ENCODE measurements around the gene CCDC91. TPM values are rescaled to one million over a fixed set of nuclear protein-coding genes. Genes with fewer than 3 reads are reported as not detected.

The CCDC91 gene
- total RNA-seq, 1 experiment from 2014 or later = 15.7 TPM

- CTCF ChIA-PET = no interaction called here
- DNase-seq (ENCODE audit: low spot score) = no peak
Measured at GRCh38 chr12:28550757-28551704, 360.8 kb downstream of the CCDC91 start.

DNA sequence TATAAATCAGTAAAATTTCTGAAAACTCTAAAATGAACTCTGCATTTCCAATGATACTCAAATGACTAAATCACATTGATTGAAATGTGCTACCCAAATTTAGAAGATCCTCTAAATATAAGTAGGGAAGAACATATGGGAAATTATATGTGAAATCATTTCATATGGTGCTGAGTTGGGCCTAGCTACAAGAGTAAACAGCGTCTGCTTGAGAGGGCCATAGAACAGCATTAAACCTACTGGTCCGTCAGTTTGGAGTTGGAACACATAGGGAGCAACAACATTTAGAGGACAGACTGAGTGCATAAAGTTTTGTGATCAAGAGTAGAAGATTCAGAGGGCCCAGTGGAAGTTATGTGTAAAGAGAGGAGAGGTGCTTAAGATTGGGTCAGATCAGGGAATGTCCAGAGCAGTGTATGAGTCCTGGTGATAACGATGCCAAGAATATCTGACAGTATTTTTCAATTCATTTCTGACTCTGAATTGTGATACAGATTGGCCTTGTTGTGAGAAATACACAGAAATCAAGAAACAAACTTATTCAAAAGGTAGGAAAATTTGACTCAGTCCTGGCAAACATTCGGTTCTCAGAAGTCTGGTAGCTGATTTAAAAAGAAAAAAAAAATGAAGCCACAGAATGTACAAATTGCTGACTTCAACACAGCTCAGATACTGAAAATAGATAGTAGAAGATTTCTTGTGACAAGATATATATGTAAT, 362.2 kb downstream of the CCDC91 start:
- H3K4me1 Mint-ChIP-seq = peaks cover 24% of the 10 kb centered on the region

More at GRCh38 chr12:28550757-28551704, 360.8 kb downstream of the CCDC91 start:
- Mint-ChIP-seq H3K27me3 (ENCODE audit: low read depth) (no peaks in the 10 kb centered on the region), H3K36me3 (no peaks in the 10 kb centered on the region), H3K27ac (no peak overlapping the region), H3K4me3 (no peak overlapping the region), H3K9me3 (no peaks in the 10 kb centered on the region), H3K4me1 (peaks cover 24% of the 10 kb centered on the region)
- POLR2A ChIA-PET = no interaction called here
- no peak for ATAC-seq
- TF ChIP-seq, protein P1, sequence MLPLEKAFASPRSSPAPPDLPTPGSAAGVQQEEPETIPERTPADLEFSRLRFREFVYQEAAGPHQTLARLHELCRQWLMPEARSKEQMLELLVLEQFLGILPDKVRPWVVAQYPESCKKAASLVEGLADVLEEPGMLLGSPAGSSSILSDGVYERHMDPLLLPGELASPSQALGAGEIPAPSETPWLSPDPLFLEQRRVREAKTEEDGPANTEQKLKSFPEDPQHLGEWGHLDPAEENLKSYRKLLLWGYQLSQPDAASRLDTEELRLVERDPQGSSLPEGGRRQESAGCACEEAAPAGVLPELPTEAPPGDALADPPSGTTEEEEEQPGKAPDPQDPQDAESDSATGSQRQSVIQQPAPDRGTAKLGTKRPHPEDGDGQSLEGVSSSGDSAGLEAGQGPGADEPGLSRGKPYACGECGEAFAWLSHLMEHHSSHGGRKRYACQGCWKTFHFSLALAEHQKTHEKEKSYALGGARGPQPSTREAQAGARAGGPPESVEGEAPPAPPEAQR (CRISPR knock-in tag; IDR thresholded peaks at IDR 0.05) = no peak
- TF ChIP-seq ZBTB21 (CRISPR knock-in tag; IDR thresholded peaks at IDR 0.05; ENCODE audit: borderline replicate concordance) (no peak), MYBL2 (CRISPR knock-in tag; IDR thresholded peaks at IDR 0.05) (no peak), JUN (CRISPR knock-in tag; IDR thresholded peaks at IDR 0.05) (no peak)

GRCh38 chr12:28555748-28556147, 365.5 kb downstream of the CCDC91 start:
- TF ChIP-seq FOXP4 (CRISPR knock-in tag; IDR thresholded peaks at IDR 0.05) (no peak), CBFB (CRISPR knock-in tag; IDR thresholded peaks at IDR 0.05; ENCODE audit: low read depth) (no peak), HMGA2 (CRISPR knock-in tag; IDR thresholded peaks at IDR 0.05) (no peak), HMGXB4 (CRISPR knock-in tag; IDR thresholded peaks at IDR 0.05) (no peak), OVOL2 (CRISPR knock-in tag; IDR thresholded peaks at IDR 0.05; ENCODE audit: borderline replicate concordance) (no peak), GABPB1 (CRISPR knock-in tag; IDR thresholded peaks at IDR 0.05) (no peak)
- POLR2A ChIA-PET = interaction anchor here (1.1 kb wide), 1 partner anchor 235 kb away, joined by 3 read pairs; no protein-coding TSS in a partner anchor
- no peak for ATAC-seq

More for the DNA sequence above, 362.2 kb downstream of the CCDC91 start:
- ATAC-seq (no peak), DNase-seq (ENCODE audit: low spot score) (no peak)
- TF ChIP-seq SMAD4 (CRISPR knock-in tag; IDR thresholded peaks at IDR 0.05) = no peak
- TF ChIP-seq USF1 (CRISPR knock-in tag; IDR thresholded peaks at IDR 0.05) = no peak
- TF ChIP-seq ZNF232 (CRISPR knock-in tag; IDR thresholded peaks at IDR 0.05) = no peak
- no peak for TF ChIP-seq JAZF1 (CRISPR knock-in tag; IDR thresholded peaks at IDR 0.05)
- TF ChIP-seq SP1 (CRISPR knock-in tag; conservative IDR thresholded peaks at IDR 0.05) = no peak
- Mint-ChIP-seq H3K4me3 (no peak overlapping the region), H3K27ac (no peak overlapping the region; the same call in 1 of the 2 replicates), H3K36me3 (no peaks in the 10 kb centered on the region), H3K9me3 (no peaks in the 10 kb centered on the region), H3K27me3 (ENCODE audit: low read depth) (no peaks in the 10 kb centered on the region)
- ChIA-PET CTCF (no interaction called here), POLR2A (no interaction called here)

More at GRCh38 chr12:28555748-28556147, 365.5 kb downstream of the CCDC91 start:
- no peak for DNase-seq (ENCODE audit: low spot score)
- Mint-ChIP-seq H3K27me3 (ENCODE audit: low read depth) (no peaks in the 10 kb centered on the region), H3K4me1 (peaks cover 20% of the 10 kb centered on the region), H3K36me3 (no peaks in the 10 kb centered on the region), H3K4me3 (no peak overlapping the region), H3K9me3 (no peaks in the 10 kb centered on the region), H3K27ac (no peak overlapping the region)
- CTCF ChIA-PET = no interaction called here
